GM19023 (cell line): ENCODE measurements around the gene JOSD2.
A peak's percentile ranks its signal among the peaks of the same experiment; 100 is the strongest.

ENCODE experiments used
- ATAC-seq: cut with Tn5 transposase; IDR thresholded peaks from one replicate; pipeline ENCODE4 v1.9.1; 2021; ENCODE audit warnings: mild to moderate bottlenecking, moderate library complexity; ENCODE audit not compliant: unreplicated experiment

Gene JOSD2

DNA sequence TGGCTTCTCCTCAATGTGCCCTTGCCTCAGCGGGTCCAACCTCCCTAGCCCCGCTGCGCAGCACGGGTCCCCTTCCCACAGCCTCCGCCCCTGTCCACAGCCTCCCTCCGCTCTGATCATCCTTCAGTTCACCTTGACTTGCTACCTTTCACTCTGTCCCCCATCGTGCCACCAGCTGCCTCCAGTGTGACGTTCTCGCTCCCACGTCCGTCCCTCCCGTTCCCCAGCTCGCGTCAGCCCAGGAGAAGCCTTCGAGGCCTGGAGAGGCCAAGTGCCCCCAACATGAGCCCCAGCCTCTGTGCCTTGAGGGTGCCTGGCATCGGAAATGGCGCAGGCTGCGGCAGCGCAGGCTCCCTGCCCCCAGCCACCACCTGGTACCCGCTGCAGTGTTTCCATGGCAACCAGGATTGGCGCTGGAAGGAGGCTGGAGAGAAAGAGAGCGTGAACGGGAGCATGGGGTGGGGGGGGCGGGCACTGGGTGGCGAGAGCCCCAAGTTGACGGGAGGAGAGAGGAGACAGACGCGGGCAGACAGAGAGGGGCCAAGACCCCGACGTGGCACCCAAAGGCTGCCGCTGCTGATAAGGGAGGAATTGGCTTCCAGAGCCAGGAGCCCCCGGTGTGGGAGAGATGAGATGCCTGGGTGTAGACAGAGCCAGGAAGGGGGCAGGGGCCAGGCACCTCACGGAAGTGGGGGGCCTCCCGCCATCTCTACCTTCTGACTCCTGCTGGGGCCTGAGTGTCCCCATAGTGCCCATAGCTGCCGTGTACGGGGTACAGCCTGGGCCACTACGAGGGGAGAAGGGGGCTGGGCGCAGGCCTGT, 3.6 kb upstream of the JOSD2 start:
- no peak for ATAC-seq

DNA sequence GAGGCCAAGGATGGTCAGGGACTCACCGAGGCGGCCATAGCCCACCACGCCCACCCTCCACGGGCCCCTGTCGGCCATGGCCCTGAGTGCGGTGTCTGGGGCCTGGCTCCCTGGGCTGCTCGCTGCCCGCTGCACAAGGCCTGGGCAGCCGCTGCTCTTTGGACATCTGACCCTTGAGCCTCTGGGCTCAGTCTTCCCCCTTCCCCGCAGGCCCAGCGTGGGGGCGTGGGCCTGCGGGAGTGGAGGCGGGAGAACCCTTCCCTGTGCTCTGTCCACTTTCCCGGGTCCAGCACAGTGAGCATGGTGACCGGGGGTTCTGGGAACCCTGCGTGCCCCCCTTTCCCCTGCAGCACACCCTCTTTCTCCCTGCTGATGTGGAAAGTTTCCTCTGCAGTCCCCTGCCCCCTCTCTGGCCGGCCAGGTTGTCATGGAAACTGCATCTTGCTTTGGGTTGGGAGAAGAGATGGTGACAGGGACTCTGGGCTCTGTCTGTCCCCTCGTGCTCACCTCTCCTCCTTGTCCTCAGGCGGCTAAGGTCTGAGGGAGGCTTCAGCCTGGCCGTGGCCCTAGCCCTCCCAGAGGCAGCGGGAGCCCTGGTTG, 2.9 kb upstream of the JOSD2 start, which contains the start of gene ASPDH:
Gene ASPDH, minus strand, starts transcription at position 168 of the 600 bp plus-strand sequence. Its CDS starts 90 bp downstream, at position 78.
- no peak for ATAC-seq

DNA sequence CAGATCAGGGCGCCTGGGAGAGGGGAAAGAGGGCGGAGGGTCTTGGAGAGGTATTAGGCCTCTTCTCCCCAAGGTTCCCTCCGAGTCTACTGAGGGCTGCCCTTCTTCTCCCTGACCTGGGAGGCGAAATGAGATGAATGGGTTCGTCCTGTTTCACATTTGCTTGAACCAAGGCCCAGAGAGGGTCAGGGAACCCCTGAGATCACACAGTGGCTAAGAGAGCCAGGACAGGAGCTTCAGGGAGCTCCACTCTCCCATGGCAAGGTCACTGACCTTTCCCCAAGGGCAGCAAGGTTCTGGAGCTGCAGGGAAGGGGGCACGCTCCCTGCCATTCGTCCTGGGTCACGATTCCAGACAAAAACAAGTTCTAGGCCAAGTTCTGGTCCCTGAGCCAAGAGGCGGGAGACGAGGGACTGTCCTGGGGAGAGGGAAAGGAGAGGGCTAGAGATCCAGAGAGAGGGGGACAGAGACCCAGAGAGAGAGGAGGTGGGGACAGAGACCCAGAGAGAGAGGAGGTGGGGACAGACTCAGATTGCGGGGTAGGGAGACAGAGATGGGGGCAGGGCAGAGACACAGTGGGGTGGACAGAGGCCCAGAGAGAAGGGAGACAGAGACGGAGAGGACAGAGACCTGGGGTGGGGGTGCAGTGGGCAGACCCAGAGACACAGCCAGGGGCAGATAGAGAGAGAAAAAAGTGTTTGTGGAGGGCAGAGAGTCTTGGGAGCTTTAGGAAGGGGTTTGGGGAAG, 2.2 kb upstream of the JOSD2 start:
- ATAC-seq = no peak

DNA sequence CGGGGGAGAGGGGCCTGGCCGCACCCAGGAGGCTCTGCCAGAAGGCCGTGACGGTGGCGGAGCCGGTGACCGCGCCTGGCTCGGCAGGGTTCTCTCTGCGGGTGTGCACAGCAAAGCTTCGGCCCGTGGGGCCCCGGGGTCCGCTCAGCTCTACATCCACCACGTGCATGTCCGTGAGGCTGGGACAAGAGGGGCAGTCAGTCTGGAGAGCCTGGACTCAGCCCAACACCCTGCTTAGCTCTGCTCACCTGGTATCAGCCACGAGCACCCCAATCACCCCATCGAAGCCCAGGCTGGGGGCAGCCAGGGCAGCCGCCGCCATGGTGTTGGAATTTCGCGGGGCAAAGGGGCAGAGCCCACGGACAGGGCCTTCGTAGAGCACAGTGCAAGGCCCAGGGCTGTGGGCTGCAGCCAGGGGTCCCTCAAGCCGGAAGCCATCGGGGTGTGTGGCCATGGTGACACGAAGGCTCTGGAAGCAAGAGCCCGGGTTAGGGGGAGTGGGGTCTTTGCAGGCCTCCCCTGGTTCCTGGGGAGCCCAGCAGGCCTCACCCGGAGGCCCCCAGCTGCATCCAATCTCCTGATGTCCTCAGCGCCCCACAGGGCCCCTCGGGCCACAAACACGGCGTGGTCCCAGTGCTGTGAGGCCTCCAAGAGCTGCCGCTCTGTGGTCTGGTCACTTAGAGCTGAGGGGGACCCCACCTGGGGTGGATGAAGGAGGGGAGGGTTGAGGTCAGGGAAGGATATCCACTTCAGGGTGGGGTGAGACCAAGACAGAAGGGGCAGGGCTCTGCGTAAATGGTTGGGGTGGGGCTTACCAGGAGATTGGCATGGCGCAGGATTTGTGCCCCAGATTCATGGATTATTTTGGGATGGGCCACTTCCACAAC, 1.4 kb upstream of the JOSD2 start:
- no peak for ATAC-seq

DNA sequence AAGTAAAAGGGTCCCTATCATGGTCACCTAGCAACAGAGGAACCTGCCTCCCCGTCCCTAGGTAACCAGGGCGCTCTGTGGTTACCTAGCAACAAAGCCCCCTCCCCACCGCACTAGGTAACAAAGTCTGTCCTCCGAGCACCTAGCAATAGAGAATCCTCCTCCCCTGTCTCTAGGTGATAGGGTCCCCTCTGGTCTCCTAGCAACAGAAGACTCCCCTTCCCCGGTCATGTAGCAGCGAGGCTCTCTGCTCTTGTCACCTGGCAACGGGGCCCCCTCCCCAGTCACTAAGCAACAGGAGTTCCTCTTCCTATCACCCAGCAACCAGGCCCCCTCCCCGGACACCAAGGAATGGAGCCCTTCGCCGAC, 307 bp downstream of the JOSD2 start:
- peak; percentile 15 for ATAC-seq

DNA sequence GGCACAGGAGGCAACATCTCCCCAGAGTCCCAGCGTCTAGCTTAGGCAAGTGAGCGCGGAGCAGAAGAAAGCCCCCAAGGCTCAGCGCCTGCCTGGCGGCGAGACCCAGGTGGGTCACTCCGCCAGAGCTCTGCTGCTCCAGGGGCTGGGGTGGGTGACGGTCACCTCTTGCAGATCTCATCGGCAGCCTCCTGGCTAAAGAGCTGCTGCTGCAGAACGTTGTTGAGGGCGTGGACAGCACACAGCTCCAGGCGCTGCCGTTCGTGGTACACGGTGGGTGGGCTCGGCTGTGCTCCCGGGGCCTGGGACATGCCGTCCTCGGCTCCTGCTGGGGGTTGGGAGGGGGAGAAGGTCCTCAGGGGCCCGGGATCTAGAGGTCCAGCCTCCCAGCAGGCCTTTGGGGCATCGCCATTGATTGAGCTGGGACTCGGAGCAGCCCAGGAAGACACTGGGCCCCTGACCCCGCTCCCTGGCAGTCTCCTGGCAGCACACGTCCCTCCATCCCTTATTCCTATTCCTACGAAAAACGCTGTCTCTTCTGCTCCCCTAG, 795 bp downstream of the JOSD2 start:
- ATAC-seq = no peak

DNA sequence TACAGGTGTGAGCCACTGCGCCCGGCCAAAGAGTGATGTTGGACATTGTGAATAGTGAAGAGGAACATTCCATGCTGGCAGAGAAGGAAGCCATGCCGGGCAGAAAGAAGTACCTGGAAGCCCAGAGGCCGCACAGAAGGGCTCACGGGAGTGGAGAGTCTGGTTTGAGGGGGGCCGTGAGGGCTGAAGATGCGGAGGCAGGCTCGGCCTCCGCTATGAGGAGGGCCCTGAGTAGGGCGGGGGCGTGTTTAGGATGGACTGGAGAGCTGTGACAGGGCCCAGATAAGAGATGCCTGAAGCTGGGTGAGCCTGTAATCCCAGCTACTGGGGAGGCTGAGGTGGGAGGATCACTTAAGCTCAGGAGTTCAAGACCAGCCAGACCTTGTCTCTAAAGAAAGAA, 1.6 kb downstream of the JOSD2 start:
- ATAC-seq = no peak

DNA sequence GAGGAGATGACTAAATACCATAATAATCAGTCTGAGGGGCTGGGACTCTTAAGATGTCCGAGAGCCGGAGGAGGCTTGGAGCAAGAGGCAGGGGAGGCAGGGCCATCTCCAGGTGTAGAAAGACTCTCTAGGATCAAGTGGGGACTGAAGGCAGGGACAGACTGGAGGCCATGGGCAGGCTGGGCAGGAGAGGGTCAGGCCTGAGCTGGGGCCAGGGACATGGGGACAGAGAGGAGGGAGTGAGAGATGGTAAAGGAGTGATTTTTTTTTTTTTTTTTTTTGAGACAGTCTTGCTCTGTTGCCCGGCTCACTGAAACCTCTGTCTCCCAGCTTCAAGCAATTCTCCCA, 2.2 kb downstream of the JOSD2 start:
- no peak for ATAC-seq

DNA sequence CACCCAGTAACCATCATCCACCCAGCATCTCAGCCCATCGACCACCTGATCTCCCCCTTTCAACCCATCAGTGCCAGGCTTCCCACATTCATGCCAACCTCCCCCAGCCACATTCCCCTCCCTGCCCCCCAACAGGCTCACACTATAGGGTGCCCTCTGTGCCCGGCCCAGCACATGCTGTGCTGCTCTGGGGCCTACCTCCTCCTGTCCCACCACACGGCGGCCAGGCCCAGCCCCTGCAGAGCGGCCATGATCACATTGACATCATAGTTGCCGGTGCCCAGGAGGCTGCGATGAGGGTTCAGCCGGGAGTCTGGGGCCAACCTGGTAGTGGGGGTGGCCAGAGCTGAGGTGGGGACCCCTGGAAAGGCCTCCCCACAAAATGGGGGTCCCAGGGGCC, 3.6 kb downstream of the JOSD2 start:
- no peak for ATAC-seq

DNA sequence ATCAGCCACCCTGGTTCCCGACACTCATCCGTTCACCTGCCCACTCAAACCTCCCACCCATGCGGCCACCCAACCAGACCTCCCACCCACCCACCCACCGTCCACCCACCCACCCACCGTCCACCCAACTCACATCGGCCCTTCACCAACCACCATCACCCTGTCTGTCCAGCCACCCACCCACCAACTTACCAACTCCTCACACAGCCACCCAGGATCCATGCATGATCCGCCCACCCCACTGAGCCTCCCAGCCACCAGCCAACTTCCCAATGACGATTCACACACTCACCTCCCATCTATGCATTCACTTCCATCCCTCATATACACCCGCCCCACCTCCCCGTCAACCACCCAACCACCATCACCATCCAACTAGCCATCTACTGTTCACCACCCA, 4.3 kb downstream of the JOSD2 start:
- no peak for ATAC-seq

DNA sequence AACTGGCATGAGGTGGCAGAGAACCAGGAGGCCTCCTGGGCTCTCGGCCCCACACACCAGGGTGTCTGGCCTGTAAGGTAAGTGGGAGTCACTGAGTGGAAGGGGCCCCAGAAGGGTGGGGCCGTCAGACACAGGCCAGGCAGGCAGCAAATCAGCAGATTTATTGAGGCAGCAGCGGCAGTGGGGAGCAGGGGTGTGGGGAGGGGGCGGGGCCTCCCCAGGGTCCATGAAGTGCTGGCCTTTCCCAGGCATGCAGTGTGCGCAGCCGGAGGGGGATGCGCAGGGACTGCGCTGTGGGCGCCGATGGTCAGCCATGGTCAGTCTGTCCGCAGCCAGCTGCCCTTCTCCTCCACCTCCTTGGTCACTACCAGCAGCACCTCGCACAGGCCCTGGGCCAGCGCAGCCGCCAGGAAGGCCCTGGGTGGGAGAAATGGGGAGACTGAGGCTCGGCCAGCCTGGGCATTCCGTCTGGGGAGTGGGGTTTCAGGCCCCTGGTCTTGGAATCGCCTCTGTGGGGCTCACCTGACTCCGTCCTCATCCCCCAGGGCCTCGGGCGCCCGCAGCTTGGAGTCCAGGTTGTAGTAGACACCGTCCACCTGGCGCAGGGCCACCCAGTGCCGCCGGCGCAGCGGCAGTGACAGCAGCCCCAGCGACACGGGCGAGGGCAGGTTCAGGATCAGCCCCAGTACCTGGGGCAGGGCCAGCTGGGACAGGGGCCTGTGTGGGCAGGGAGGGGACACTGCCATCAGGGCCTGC, 5.0 kb downstream of the JOSD2 start:
- ATAC-seq = no peak

DNA sequence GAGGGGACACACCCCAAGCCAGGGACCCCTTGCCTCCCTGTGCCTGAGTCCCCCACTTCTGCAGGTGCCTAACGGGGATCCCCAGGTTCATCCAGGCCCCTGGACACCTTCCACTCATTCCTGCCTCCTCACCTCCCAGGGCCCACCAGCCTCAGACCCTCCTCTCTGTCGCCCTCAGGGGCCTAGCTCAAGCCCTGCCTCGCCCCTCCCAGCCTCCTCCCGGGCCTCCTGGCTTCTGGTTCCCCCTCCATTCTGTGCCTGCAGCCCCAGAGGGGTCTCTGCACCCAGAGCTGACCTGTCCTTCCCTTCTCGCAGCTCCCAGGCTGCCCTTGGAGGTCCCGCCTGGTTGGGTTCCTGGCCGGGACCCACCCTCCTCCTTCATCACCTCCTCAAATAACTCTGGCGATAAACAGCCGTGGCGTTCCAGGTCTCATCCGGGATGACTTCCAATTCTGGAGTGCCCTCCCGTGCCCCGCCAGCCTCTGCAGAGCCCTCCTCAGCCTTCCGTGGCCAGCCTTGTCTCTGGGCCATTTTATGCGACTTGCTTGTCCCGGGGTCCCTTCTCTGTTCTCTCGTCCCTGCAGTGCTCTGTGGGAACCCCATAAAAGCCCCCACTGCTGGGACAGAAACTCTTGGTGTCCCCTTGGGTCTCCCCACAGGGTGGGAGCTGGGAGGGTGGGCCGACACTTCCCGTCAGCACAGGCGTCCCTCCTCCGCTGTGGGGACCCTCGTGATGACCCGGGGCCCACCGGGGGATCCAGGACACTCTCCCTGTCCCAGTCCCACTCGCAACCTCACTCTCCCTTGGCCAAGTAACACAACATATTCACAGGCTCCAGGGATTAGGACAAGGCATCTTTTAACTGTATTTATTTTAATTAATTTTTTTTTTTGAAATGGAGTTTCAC, 9.2 kb downstream of the JOSD2 start:
- no peak for ATAC-seq

DNA sequence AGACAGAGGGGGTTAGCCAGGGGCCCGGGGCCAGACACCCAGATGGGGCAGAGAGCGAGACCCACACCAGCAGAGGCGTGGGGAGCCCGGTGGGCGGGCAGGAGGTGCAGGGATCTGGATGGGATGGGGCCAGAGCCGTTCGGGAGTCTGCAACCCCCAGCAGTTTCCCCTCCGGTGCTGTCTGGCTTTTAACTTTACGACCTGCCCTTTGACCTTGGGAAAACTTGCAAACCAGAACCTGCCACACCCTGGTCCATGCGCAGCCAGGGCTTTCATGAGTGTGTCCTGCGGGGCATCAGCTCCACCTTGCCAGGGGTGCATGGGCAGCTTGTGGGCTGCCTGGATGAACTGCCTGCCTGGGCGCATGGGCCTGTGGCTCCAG, 9.8 kb downstream of the JOSD2 start:
- ATAC-seq = no peak

DNA sequence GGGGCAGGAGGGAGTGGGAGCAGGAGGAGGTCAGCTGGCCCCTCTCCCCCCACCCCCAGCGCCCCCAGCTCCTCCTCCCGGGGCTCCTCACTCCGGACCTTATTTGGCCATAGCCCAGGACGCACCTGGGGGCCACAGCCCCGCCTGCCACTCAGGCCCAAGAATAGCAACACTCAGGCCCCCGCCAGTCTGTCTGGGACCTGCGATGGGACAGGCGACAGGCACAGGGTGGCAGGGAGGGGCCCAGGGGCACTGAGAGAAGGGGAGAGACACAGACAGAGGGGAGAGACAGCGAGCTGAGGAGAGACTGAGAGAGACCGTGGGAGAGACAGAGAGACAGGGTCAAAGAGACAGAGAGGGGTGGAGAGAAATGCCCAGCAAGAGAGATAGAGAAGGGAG, 10.2 kb downstream of the JOSD2 start:
- ATAC-seq = no peak

DNA sequence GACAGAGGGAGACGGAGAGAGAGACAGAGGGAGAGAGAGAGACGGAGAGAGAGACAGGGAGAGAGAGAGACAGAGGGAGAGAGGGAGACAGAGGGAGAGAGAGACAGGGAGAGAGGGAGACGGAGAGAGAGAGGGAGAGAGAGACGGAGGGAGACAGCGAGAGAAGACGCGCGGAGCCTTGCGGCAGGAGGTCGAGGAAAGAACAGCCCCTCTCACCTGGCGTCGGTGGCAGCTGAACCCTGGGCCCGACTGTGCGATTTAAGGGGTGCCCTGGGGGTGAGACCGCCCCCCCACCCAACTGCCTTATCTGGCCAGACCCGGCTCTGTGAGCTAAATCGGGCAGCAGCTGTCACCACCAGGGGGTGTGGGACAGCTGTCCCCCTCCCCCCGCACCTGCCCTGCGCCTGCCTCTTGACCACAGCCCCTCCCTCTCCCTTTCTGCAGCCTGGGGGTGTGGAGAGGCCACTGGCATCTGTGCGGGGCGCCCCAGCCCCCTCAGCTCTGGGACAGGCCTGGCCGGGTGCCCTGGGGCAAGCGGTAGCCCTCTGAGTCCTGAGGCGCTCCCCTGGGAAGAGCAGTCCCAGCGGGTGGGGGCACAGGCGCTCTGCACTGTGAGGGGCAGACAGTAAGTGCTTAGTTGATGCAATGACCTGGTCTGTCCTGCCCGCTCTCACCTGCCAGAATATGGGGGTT, 10.8 kb downstream of the JOSD2 start:
- no peak for ATAC-seq

DNA sequence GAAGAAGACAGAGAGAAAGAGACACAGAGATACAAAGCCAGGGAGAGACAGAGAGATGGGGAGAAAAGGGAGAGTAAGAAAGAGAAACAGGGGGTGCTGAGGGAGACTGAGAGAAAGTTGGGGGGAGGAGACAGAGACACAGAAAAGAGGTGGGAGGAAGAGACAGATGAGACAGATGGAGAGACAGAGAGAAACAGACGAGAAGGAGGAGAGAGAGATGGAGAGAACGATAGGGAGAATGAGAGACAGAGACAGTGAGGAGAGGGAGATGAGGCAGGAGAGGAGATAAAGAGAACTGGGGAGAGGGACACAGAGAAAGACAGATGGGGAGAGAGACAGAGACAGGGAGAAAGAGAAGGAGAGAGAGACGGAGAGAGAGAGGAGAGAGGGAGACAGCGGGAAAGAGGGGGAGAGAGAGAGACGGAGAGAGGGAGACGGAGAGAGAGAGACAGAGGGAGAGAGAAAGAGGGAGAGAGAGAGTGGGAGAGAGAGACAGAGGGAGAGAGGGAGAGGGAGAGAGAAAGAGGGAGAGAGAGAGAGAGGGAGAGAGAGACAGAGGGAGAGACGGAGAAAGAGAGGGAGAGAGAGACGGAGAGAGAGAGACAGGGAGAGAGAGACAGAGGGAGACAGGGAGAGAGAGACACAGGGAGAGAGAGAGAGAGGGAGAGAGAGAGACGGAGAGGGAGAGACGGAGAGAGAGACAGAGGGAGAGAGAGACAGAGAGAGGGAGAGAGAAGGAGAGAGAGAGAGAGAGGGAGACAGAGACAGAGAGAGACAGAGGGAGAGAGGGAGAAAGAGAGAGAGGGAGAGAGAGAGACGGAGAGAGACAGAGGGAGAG, 12.6 kb downstream of the JOSD2 start:
- no peak for ATAC-seq

DNA sequence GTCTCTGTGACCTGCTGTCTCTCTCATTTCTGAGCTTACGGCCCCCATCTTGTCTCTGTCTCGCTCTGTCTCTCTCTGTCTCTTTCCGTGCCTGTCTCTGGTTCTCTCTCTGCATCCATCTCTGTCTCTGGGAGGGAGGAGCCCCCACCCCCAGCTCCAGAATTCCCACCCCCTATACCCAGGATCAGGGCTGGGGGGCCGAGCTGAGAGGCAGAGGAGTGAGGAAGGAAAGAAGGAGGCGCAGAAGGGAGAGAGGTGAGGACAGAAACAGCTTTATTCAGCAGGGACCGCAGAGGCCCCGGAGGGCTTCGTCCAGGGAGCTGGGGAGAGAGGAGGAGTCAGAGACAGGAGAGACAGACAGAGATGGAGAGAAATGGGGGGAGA, 14.0 kb downstream of the JOSD2 start:
- ATAC-seq = no peak
